Mucosa of descending colon (tissue), 3 donors: ENCODE data around the gene TMEM88. TPM values are rescaled to one million over a fixed set of nuclear protein-coding genes. Genes with fewer than 3 reads are reported as not detected.

Source experiments
- ATAC-seq: fragments of 200-7000 bp; cut with Tn5 transposase; one replicate; pipeline ENCODE4 v1.9.1; 2020; ENCODE audit warnings: mild to moderate bottlenecking, moderate library complexity
- DNase-seq, 3 donors: peaks; one replicate each; pipeline ENCODE4 v3.0.0-alpha.2; 2020
- H3K36me3 ChIP-seq: fragments of 200-600 bp; one replicate; pipeline ENCODE4 v1.8.0; 2021; ENCODE audit warnings: low read depth, mild to moderate bottlenecking
- H3K4me1 ChIP-seq: fragments of 200-600 bp; one replicate; pipeline ENCODE4 v1.8.0; 2021; ENCODE audit warnings: low read depth, mild to moderate bottlenecking
- H3K4me3 ChIP-seq: fragments of 200-600 bp; one replicate; pipeline ENCODE4 v1.8.0; 2021; ENCODE audit warnings: mild to moderate bottlenecking
- H3K9me3 ChIP-seq: fragments of 200-600 bp; one replicate; pipeline ENCODE4 v1.8.0; 2021; ENCODE audit warnings: mild to moderate bottlenecking
- CTCF ChIP-seq: fragments of 200-600 bp; IDR thresholded peaks from one replicate; pipeline ENCODE4 v1.8.0; 2022; ENCODE audit warnings: antibody characterized with exemption, mild to moderate bottlenecking
- intact Hi-C, 2 donors: fragments of 100-400 bp; cut with DNase I in 1 of 2; cut with micrococcal nuclease in 1 of 2; formaldehyde crosslinking; loops; one replicate each; pipeline versions ENCODE4 v1.11.0 to v1.11.1; 2022; cut with DNase I, micrococcal nuclease
- total RNA-seq, 3 donors: library from RNA; stranded (reverse); fragmentation: NEBNext Ultra II Directional in 2 of 3; extraction: Animal tissue kit (Norgen Biotek cat#: 25700) in 2 of 3; gene quantifications; one replicate each; pipeline versions ENCODE4 v1.2.1 to v1.2.4, GENCODE V29; 2021 to 2023
- donor health status: DM: no; HTN: no; CAD: no; lungs with moderate emphysema.
- donor health status: DM: no; HTN: no; CAD: no.
- donor health status: DM: no; HTN: yes; CAD: no.

TMEM88 gene
- total RNA-seq, 3 donors from 2014 or later, result 3.5 to 8.5 (median 6.9) TPM

- intact Hi-C loops, result no loop called here
- Histone ChIP-seq H3K36me3 (no peaks in the 10 kb centered on the region), H3K9me3 (no peaks in the 10 kb centered on the region), H3K4me1 (peaks cover 16% of the 10 kb centered on the region), H3K4me3 (no peak overlapping the region)
- DNase-seq, result peak; percentile 30 to 59 (median 38)
- TF ChIP-seq CTCF, result no peak
- no peak for ATAC-seq
These were observed 7.9 kb upstream of the TMEM88 start for GRCh38 chr17:7846765-7847661.

- Histone ChIP-seq H3K36me3 (peaks cover 6% of the 10 kb centered on the region), H3K4me3 (no peak overlapping the region), H3K9me3 (no peaks in the 10 kb centered on the region), H3K4me1 (peaks cover 16% of the 10 kb centered on the region)
- DNase-seq (peak in 2 of 3 donors; percentile 31 to 50), ATAC-seq (no peak)
- intact Hi-C loops, result no loop called here
- TF ChIP-seq CTCF, result no peak
These were observed 6.7 kb upstream of the TMEM88 start for GRCh38 chr17:7848131-7848579.

DNA sequence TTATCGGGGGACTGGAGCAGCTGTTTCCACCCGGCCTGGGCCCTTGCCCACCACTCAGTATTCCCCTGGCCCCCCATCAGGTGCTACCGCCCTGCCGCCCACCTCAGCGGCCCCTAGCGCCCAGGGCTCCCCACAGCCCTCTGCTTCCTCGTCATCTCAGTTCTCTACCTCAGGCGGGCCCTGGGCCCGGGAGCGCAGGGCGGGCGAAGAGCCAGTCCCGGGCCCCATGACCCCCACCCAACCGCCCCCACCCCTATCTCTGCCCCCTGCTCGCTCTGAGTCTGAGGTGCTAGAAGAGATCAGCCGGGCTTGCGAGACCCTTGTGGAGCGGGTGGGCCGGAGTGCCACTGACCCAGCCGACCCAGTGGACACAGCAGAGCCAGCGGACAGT is 6.1 kb upstream of the TMEM88 start:
- TF ChIP-seq CTCF, result no peak
- no peak overlapping the region for H3K4me3 ChIP-seq
- ATAC-seq (no peak), DNase-seq (peak in 1 of 3 donors; percentile 44)
- H3K36me3 ChIP-seq, result peaks cover 7% of the 10 kb centered on the region
- peaks cover 16% of the 10 kb centered on the region for H3K4me1 ChIP-seq
- no peaks in the 10 kb centered on the region for H3K9me3 ChIP-seq
- intact Hi-C loops, result no loop called here

DNA sequence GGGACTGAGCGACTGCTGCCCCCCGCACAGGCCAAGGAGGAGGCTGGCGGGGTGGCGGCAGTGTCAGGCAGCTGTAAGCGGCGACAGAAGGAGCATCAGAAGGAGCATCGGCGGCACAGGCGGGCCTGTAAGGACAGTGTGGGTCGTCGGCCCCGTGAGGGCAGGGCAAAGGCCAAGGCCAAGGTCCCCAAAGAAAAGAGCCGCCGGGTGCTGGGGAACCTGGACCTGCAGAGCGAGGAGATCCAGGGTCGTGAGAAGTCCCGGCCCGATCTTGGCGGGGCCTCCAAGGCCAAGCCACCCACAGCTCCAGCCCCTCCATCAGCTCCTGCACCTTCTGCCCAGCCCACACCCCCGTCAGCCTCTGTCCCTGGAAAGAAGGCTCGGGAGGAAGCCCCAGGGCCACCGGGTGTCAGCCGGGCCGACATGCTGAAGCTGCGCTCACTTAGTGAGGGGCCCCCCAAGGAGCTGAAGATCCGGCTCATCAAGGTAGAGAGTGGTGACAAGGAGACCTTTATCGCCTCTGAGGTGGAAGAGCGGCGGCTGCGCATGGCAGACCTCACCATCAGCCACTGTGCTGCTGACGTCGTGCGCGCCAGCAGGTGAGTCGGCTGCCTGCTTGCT is 5.6 kb upstream of the TMEM88 start:
- DNase-seq (peak in 2 of 3 donors; percentile 11 to 61), ATAC-seq (no peak)
- H3K36me3 ChIP-seq, result peaks cover 7% of the 10 kb centered on the region
- intact Hi-C loops, result no loop called here
- H3K4me1 ChIP-seq, result peaks cover 16% of the 10 kb centered on the region
- no peak overlapping the region for H3K4me3 ChIP-seq
- TF ChIP-seq CTCF, result no peak
- H3K9me3 ChIP-seq, result no peaks in the 10 kb centered on the region

GRCh38 chr17:7849751-7850504 is 4.9 kb upstream of the TMEM88 start:
- DNase-seq (no peak), ATAC-seq (no peak)
- no peaks in the 10 kb centered on the region for H3K9me3 ChIP-seq
- peaks cover 17% of the 10 kb centered on the region for H3K4me1 ChIP-seq
- no peak for TF ChIP-seq CTCF
- intact Hi-C loops, result no loop called here
- peaks cover 7% of the 10 kb centered on the region for H3K36me3 ChIP-seq
- H3K4me3 ChIP-seq, result no peak overlapping the region
